GM23338 (cell line): ENCODE data around the gene AMDHD1. TPM values are rescaled to one million over a fixed set of nuclear protein-coding genes. Genes with fewer than 3 reads are reported as not detected.

ENCODE experiments used
- ATAC-seq: fragments of 200-7000 bp; cut with Tn5 transposase; 3 replicates; pipeline ENCODE4 v1.9.1; 2020
- DNase-seq: peaks from one replicate; pipeline ENCODE4 v3.0.0-alpha.2; 2015; ENCODE audit warnings: low spot score
- H2AFZ ChIP-seq: fragments of 200-600 bp; sonication (generic); 2 replicates; pipeline ENCODE4 v1.8.0; 2016; ENCODE audit warnings: antibody characterized with exemption, mild to moderate bottlenecking, moderate library complexity
- H3F3A ChIP-seq: fragments of 200-600 bp; sonication (generic); replicated peaks from 2 replicates; pipeline ENCODE4 v1.8.0; 2017; ENCODE audit warnings: antibody characterized with exemption, mixed run types, low read depth
- H3K27ac ChIP-seq: fragments of 200-600 bp; sonication (generic); 2 replicates; pipeline ENCODE4 v1.6.1; 2016; ENCODE audit warnings: low read depth
- H3K27me3 ChIP-seq: fragments of 200-600 bp; sonication (generic); 2 replicates; pipeline ENCODE4 v1.8.0; 2016; ENCODE audit warnings: mild to moderate bottlenecking, mixed run types, moderate library complexity; ENCODE audit not compliant: insufficient read depth
- H3K36me3 ChIP-seq: fragments of 200-600 bp; sonication (generic); 2 replicates; pipeline ENCODE4 v1.8.0; 2016; ENCODE audit warnings: mild to moderate bottlenecking; ENCODE audit not compliant: insufficient read depth
- H3K4me1 ChIP-seq: fragments of 200-600 bp; sonication (generic); 2 replicates; pipeline ENCODE4 v1.8.0; 2016; ENCODE audit warnings: mild to moderate bottlenecking, moderate library complexity; ENCODE audit not compliant: insufficient read depth
- H3K4me2 ChIP-seq: fragments of 200-600 bp; sonication (generic); 2 replicates; pipeline ENCODE4 v1.7.1; 2017; ENCODE audit warnings: mixed run types
- H3K4me3 ChIP-seq: fragments of 200-600 bp; sonication (generic); 2 replicates; pipeline ENCODE4 v1.6.1; 2016; ENCODE audit warnings: mixed run types
- H3K79me2 ChIP-seq: fragments of 200-600 bp; sonication (generic); replicated peaks from 2 replicates; pipeline ENCODE4 v1.8.0; 2017; ENCODE audit warnings: mild to moderate bottlenecking; ENCODE audit not compliant: insufficient read depth
- H3K9me2 ChIP-seq: fragments of 200-600 bp; sonication (generic); 2 replicates; pipeline ENCODE4 v1.8.0; 2017; ENCODE audit not compliant: insufficient read depth
- H4K20me1 ChIP-seq: fragments of 200-600 bp; sonication (generic); replicated peaks from 2 replicates; pipeline ENCODE4 v1.8.0; 2017; ENCODE audit warnings: mild to moderate bottlenecking; ENCODE audit not compliant: insufficient read depth
- H3K27ac Mint-ChIP-seq: 2 replicates; pipeline ENCODE4 v1.8.0; 2020; ENCODE audit warnings: inconsistent platforms, mild to moderate bottlenecking, moderate library complexity, mixed read lengths
- H3K27me3 Mint-ChIP-seq: 3 replicates; pipeline ENCODE4 v1.8.0; 2022; ENCODE audit warnings: low read depth, mild to moderate bottlenecking, moderate library complexity, mixed read lengths, inconsistent platforms; ENCODE audit not compliant: insufficient read depth, poor library complexity
- H3K36me3 Mint-ChIP-seq: 3 replicates; pipeline ENCODE4 v1.8.0; 2021; ENCODE audit warnings: low read depth, mild to moderate bottlenecking, inconsistent platforms, moderate library complexity, mixed read lengths
- H3K4me1 Mint-ChIP-seq: 3 replicates; pipeline ENCODE4 v1.8.0; 2020; ENCODE audit warnings: mild to moderate bottlenecking, inconsistent platforms, mixed read lengths
- H3K4me3 Mint-ChIP-seq: 3 replicates; pipeline ENCODE4 v1.8.0; 2021; ENCODE audit warnings: moderate library complexity, mild to moderate bottlenecking, inconsistent platforms, mixed read lengths
- H3K9me3 Mint-ChIP-seq: 3 replicates; pipeline ENCODE4 v1.8.0; 2020; ENCODE audit warnings: moderate library complexity, mild to moderate bottlenecking, inconsistent platforms, mixed read lengths
- CREB1 ChIP-seq: fragments of 250-450 bp; sonication (Bioruptor Pico); IDR thresholded peaks from 2 replicates; pipeline ENCODE4 v1.5.0; 2020; ENCODE audit warnings: low read depth, mild to moderate bottlenecking, moderate library complexity
- ETS1 ChIP-seq: IDR thresholded peaks from 2 replicates; pipeline ENCODE4 v1.6.1; 2016; ENCODE audit warnings: antibody characterized with exemption
- EZH2phosphoT487 ChIP-seq: fragments of 200-600 bp; sonication (generic); IDR thresholded peaks from one replicate; pipeline ENCODE4 v1.8.1; 2018; ENCODE audit warnings: antibody characterized with exemption; ENCODE audit not compliant: unreplicated experiment
- JUNB ChIP-seq: IDR thresholded peaks from one replicate; pipeline ENCODE4 v1.6.1; 2016; ENCODE audit warnings: antibody characterized with exemption; ENCODE audit not compliant: unreplicated experiment
- NANOG ChIP-seq: IDR thresholded peaks from 2 replicates; pipeline ENCODE4 v1.6.1; 2016; ENCODE audit warnings: antibody characterized with exemption, borderline replicate concordance
- REST ChIP-seq: IDR thresholded peaks from one replicate; pipeline ENCODE4 v1.6.1; 2018; ENCODE audit warnings: antibody characterized with exemption; ENCODE audit not compliant: unreplicated experiment
- STAT1 ChIP-seq: IDR thresholded peaks from one replicate; pipeline ENCODE4 v1.6.1; 2016; ENCODE audit warnings: antibody characterized with exemption; ENCODE audit not compliant: unreplicated experiment
- ZNF331 ChIP-seq: fragments of 250-450 bp; sonication (Bioruptor Pico); IDR thresholded peaks from 2 replicates; pipeline ENCODE4 v1.5.0; 2020; ENCODE audit warnings: low read depth, mild to moderate bottlenecking, moderate library complexity
- ZNF462 ChIP-seq: fragments of 250-450 bp; sonication (Bioruptor Pico); IDR thresholded peaks from 2 replicates; pipeline ENCODE4 v1.5.0; 2020; ENCODE audit warnings: mild to moderate bottlenecking, moderate library complexity
- polyA plus RNA-seq: library from polyadenylated mRNA; unstranded; fragments of >200 nt; fragmentation: Nextera tagmentation; extraction: Ambion mirVana; gene quantifications from 2 replicates; pipeline ENCODE4 v1.2.1, GENCODE V29; 2016
- total RNA-seq: library from RNA; depleted of rRNA; stranded (reverse); fragments of >200 nt; shearing (Covaris generic); gene quantifications from 2 replicates; pipeline ENCODE4 v1.2.3, GENCODE V29; 2014

AMDHD1 gene
- total and polyA plus RNA-seq, 2 experiments from 2014 or later, result 0.21 to 0.24 TPM

DNA sequence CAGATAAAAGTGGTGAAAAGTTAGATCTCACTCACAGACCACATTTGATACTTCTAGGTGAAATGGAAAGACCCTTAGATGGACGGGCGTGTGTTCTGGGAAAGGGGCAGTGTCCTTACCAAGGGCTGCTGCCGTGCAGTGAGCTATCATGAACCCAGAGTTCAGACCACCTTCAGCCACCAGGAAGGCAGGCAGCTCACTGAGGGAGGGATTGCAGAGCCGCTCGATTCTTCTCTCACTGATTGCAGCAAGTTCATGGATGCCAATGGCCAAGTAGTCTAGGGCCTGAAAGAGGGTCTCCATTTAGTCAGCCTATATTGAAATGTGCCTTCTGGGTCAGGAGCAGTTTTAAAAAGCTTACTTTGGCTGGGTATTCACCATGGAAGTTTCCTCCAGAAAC lies 37.3 kb downstream of the AMDHD1 start (continued):
- TF ChIP-seq ETS1 (no peak), STAT1 (no peak), JUNB (no peak), REST (no peak)

DNA sequence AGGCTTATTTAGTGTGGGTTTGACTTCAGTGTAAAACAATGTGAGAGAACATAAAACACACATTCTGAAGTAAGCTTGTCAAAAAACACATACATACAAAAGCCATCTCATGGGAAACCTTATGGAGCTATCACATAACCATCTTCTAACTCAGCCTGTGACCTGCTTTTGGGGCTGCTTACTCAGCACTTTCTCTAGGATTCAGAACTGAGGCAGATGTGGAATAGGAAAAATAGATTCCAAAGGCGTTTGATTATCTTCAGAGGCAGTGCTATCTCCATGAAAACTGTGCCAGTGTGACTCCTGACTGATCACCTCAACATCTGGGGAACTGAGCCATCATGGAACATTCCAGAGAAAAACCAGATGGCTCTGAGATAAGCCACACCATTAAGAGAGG lies 39.5 kb downstream of the AMDHD1 start:
- ATAC-seq (no peak), DNase-seq (no peak)
- H3K4me3 ChIP-seq, result no peak overlapping the region
- H3K4me2 ChIP-seq, result no peak overlapping the region
- Mint-ChIP-seq H3K4me1 (peaks cover 25% of the 10 kb centered on the region), H3K9me3 (no peaks in the 10 kb centered on the region), H3K27me3 (no peaks in the 10 kb centered on the region), H3K27ac (no peak overlapping the region), H3K4me3 (no peak overlapping the region), H3K36me3 (no peaks in the 10 kb centered on the region)
- no peak overlapping the region for H2AFZ ChIP-seq
- H3K4me1 ChIP-seq, result peaks cover 17% of the 10 kb centered on the region
- no peaks in the 10 kb centered on the region for H3K9me2 ChIP-seq
- H3K79me2 ChIP-seq, result no peaks in the 10 kb centered on the region
- H4K20me1 ChIP-seq, result no peaks in the 10 kb centered on the region
- H3K36me3 ChIP-seq, result no peaks in the 10 kb centered on the region
- H3F3A ChIP-seq, result no peaks in the 10 kb centered on the region
- H3K27ac ChIP-seq, result no peak overlapping the region
- no peaks in the 10 kb centered on the region for H3K27me3 ChIP-seq
- no peak for TF ChIP-seq ZNF462 (CRISPR knock-in tag)
- no peak for TF ChIP-seq NANOG
- TF ChIP-seq JUNB, result no peak
- TF ChIP-seq ZNF331, result no peak
- TF ChIP-seq REST, result no peak
- TF ChIP-seq EZH2phosphoT487, result no peak
- no peak for TF ChIP-seq ETS1
- TF ChIP-seq CREB1 (CRISPR knock-in tag), result no peak
